Mesenchymal stem cell (in vitro differentiated cells and primary cell): ENCODE measurements around the gene LARP6.

Source experiments
- DNase-seq: peaks from one replicate; pipeline ENCODE4 v3.0.0-alpha.2; 2013
- H2AFZ ChIP-seq: one replicate; pipeline ENCODE4 v1.6.1; 2013; ENCODE audit warnings: low read depth, mild to moderate bottlenecking, control low read depth, inconsistent platforms, low read length, moderate library complexity
- H2AK5ac ChIP-seq: 2 replicates; pipeline ENCODE4 v1.6.1; 2013; ENCODE audit warnings: low read length, moderate library complexity, mild to moderate bottlenecking, inconsistent platforms; ENCODE audit not compliant: severe bottlenecking
- H2BK120ac ChIP-seq: one replicate; pipeline ENCODE4 v1.6.1; 2013; ENCODE audit warnings: low read depth, mild to moderate bottlenecking, inconsistent platforms, low read length, moderate library complexity
- H2BK12ac ChIP-seq, 2 experiments: one replicate each; pipeline ENCODE4 v1.6.1; 2013; ENCODE audit warnings: inconsistent platforms in 2 of 2, low read length in 2 of 2, mild to moderate bottlenecking in 2 of 2, moderate library complexity in 2 of 2, control low read depth in 1 of 2
- H2BK15ac ChIP-seq: one replicate; pipeline ENCODE4 v1.6.1; 2013; ENCODE audit warnings: mild to moderate bottlenecking, low read depth, inconsistent platforms; ENCODE audit not compliant: poor library complexity, severe bottlenecking
- H2BK5ac ChIP-seq: 2 replicates; pipeline ENCODE4 v1.6.1; 2013; ENCODE audit warnings: low read depth, mild to moderate bottlenecking, low read length, control low read depth, inconsistent platforms; ENCODE audit not compliant: poor library complexity, severe bottlenecking
- H3K14ac ChIP-seq, 2 experiments: one replicate each; pipeline ENCODE4 v1.6.1; 2013; ENCODE audit warnings: inconsistent platforms in 2 of 2, low read length in 2 of 2, control low read depth in 1 of 2, mild to moderate bottlenecking in 1 of 2, moderate library complexity in 1 of 2
- H3K18ac ChIP-seq, 2 experiments: one replicate each; pipeline ENCODE4 v1.6.1; 2013; ENCODE audit warnings: inconsistent platforms in 2 of 2, low read length in 2 of 2, control low read depth in 1 of 2, low read depth in 1 of 2, mild to moderate bottlenecking in 1 of 2
- H3K23ac ChIP-seq, 2 experiments: one replicate each; pipeline ENCODE4 v1.6.1; 2013; ENCODE audit warnings: inconsistent platforms in 2 of 2, low read length in 2 of 2, mild to moderate bottlenecking in 2 of 2, moderate library complexity in 2 of 2, control low read depth in 1 of 2
- H3K27ac ChIP-seq: 2 replicates; pipeline ENCODE4 v1.5.1; 2013; ENCODE audit warnings: mild to moderate bottlenecking, moderate library complexity, low read length, control low read depth, inconsistent platforms; ENCODE audit not compliant: poor library complexity, severe bottlenecking
- H3K27me3 ChIP-seq, 2 experiments: 2 replicates each; pipeline versions ENCODE4 v1.6.1 to v1.7.0; 2013; ENCODE audit warnings: low read length in 2 of 2, mild to moderate bottlenecking in 2 of 2, moderate library complexity in 2 of 2, control low read depth in 1 of 2, inconsistent platforms in 1 of 2; ENCODE audit not compliant: control insufficient read depth in 1 of 2, insufficient read depth in 1 of 2
- H3K36me3 ChIP-seq, 2 experiments: 2 replicates each; pipeline versions ENCODE4 v1.6.1 to v1.7.0; 2013; ENCODE audit warnings: low read length in 2 of 2, control low read depth in 1 of 2, inconsistent platforms in 1 of 2, low read depth in 1 of 2, mild to moderate bottlenecking in 1 of 2; ENCODE audit not compliant: insufficient read depth in 2 of 2, control insufficient read depth in 1 of 2
- H3K4ac ChIP-seq, 2 experiments: one replicate each; pipeline ENCODE4 v1.6.1; 2013; ENCODE audit warnings: inconsistent platforms in 2 of 2, low read length in 2 of 2, mild to moderate bottlenecking in 2 of 2, moderate library complexity in 2 of 2, control low read depth in 1 of 2, low read depth in 1 of 2
- H3K4me1 ChIP-seq: 2 replicates; pipeline ENCODE4 v1.6.1; 2013; ENCODE audit warnings: low read depth, low read length, control low read depth; ENCODE audit not compliant: control insufficient read depth, insufficient read depth
- H3K4me2 ChIP-seq: 2 replicates; pipeline ENCODE4 v1.6.1; 2013; ENCODE audit warnings: low read length, mild to moderate bottlenecking, inconsistent platforms; ENCODE audit not compliant: poor library complexity, severe bottlenecking
- H3K4me3 ChIP-seq, 2 experiments: 2 replicates each; pipeline versions ENCODE4 v1.5.1 to v1.7.0; 2013; ENCODE audit warnings: low read length in 2 of 2, mild to moderate bottlenecking in 2 of 2, control low read depth in 1 of 2, low read depth in 1 of 2; ENCODE audit not compliant: insufficient read depth in 1 of 2
- H3K79me1 ChIP-seq: replicated peaks from 2 replicates; pipeline ENCODE4 v1.6.1; 2013; ENCODE audit warnings: mild to moderate bottlenecking, control low read depth, low read length, inconsistent platforms; ENCODE audit not compliant: poor library complexity, severe bottlenecking
- H3K9ac ChIP-seq: 2 replicates; pipeline ENCODE4 v1.7.0; 2013; ENCODE audit warnings: mild to moderate bottlenecking, low read length, moderate library complexity
- H3K9me3 ChIP-seq: 2 replicates; pipeline ENCODE4 v1.7.0; 2013; ENCODE audit warnings: mild to moderate bottlenecking, low read length; ENCODE audit not compliant: control insufficient read depth
- H4K8ac ChIP-seq: one replicate; pipeline ENCODE4 v1.6.1; 2013; ENCODE audit warnings: inconsistent platforms, mild to moderate bottlenecking, low read length, moderate library complexity
- H4K91ac ChIP-seq: one replicate; pipeline ENCODE4 v1.6.1; 2013; ENCODE audit warnings: mild to moderate bottlenecking, low read length, inconsistent platforms
- WGBS: methylation state at CpG from one replicate; pipeline ENCODE4 v1.1.7; 2013; ENCODE audit warnings: mixed read lengths; 5-methylcytosine and 5-hydroxymethylcytosine counted together

LARP6 gene

GRCh38 chr15:70829371-70830166 is 24.4 kb downstream of the LARP6 start:
- no peak overlapping the region for H2BK5ac ChIP-seq
- H3K9me3 ChIP-seq, result no peaks in the 10 kb centered on the region
- peak overlapping the region; percentile 46 for H2AK5ac ChIP-seq
- H3K14ac ChIP-seq, result no peak overlapping the region
- no peak overlapping the region for H3K4me3 ChIP-seq
- no peak overlapping the region for H3K23ac ChIP-seq
- H2BK120ac ChIP-seq, result no peak overlapping the region
- no peak overlapping the region for H4K91ac ChIP-seq
- no peak overlapping the region for H3K4ac ChIP-seq
- peaks cover 29% of the 10 kb centered on the region for H3K4me1 ChIP-seq
- no peak overlapping the region for H2AFZ ChIP-seq
- H4K8ac ChIP-seq, result no peak overlapping the region
- WGBS, result 90% methylated on average over 9 of the region's 9 CpGs
- H3K36me3 ChIP-seq, result peaks cover 12 to 53% of the 10 kb centered on the region in 2 experiments
- no peak overlapping the region for H3K18ac ChIP-seq
- H3K9ac ChIP-seq, result no peak overlapping the region
- H2BK12ac ChIP-seq, result no peak overlapping the region
- DNase-seq, result no peak
- H2BK15ac ChIP-seq, result no peak overlapping the region
- H3K27me3 ChIP-seq, result no peaks in the 10 kb centered on the region
- H3K4me2 ChIP-seq, result no peak overlapping the region
- H3K27ac ChIP-seq, result peak overlapping the region; percentile 84
- H3K79me1 ChIP-seq, result peaks cover 17% of the 10 kb centered on the region

- Histone ChIP-seq H2BK12ac (no peak overlapping the region), H3K27ac (no peak overlapping the region), H2BK120ac (no peak overlapping the region), H3K4me3 (no peak overlapping the region), H3K9me3 (no peaks in the 10 kb centered on the region), H3K27me3 (no peaks in the 10 kb centered on the region), H3K4me1 (peaks cover 20% of the 10 kb centered on the region), H3K23ac (no peak overlapping the region), H3K79me1 (peaks cover 16% of the 10 kb centered on the region), H3K9ac (no peak overlapping the region), H3K36me3 (peaks cover 9 to 35% of the 10 kb centered on the region in 2 experiments), H2BK5ac (no peak overlapping the region), H3K14ac (no peak overlapping the region), H3K4me2 (no peak overlapping the region), H2BK15ac (peak overlapping the region; percentile 63), H4K91ac (no peak overlapping the region), H3K4ac (no peak overlapping the region), H3K18ac (no peak overlapping the region), H2AFZ (no peak overlapping the region), H4K8ac (no peak overlapping the region), H2AK5ac (peak overlapping the region; percentile 92)
- no peak for DNase-seq
- WGBS, result 95% methylated on average over 3 of the region's 6 CpGs
Measured at GRCh38 chr15:70827721-70828120, 26.2 kb downstream of the LARP6 start.

- Histone ChIP-seq H3K27me3 (no peaks in the 10 kb centered on the region), H4K8ac (no peak overlapping the region), H3K4me2 (no peak overlapping the region), H3K27ac (peak overlapping the region; percentile 9), H2BK120ac (no peak overlapping the region), H3K4me3 (no peak overlapping the region), H2BK12ac (peak overlapping the region in 1 of 2 experiments; percentile 45), H3K79me1 (peaks cover 7% of the 10 kb centered on the region), H2AFZ (no peak overlapping the region), H3K9ac (peak overlapping the region; percentile 71), H3K36me3 (peaks cover 0 to 24% of the 10 kb centered on the region in 2 experiments), H2AK5ac (no peak overlapping the region), H2BK15ac (no peak overlapping the region), H3K4ac (no peak overlapping the region), H3K18ac (peak overlapping the region in 1 of 2 experiments; percentile 18), H2BK5ac (no peak overlapping the region), H3K4me1 (peaks cover 17% of the 10 kb centered on the region), H3K23ac (no peak overlapping the region), H4K91ac (no peak overlapping the region), H3K14ac (no peak overlapping the region), H3K9me3 (no peaks in the 10 kb centered on the region)
- peak; percentile 58 for DNase-seq
- 8% methylated on average over 1 of the region's 3 CpGs for WGBS
Measured at GRCh38 chr15:70826634-70827033, 27.3 kb downstream of the LARP6 start.

DNA sequence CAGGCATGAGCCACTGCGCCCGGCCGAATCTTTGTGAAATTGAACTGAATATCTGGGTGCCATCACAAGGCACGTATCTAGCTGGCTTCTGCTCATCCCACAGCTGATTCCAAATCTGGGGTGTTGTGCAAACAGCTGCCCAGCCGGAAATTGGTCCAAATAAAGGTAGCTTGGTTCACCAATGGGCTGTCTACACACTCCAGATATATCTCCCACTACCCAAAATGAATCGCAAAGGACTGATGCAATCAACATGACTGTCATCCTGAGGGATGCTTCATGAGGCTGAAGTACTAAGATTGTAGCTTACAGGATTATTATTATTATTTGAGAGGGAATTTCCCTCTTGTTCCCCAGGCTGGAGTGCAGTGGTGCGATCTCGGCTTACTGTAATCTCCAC is 28.1 kb downstream of the LARP6 start:
- Histone ChIP-seq H2AFZ (no peak overlapping the region), H3K4me1 (peaks cover 11% of the 10 kb centered on the region)
- DNase-seq, result no peak

More for the DNA sequence above, 28.1 kb downstream of the LARP6 start:
- WGBS, result 96% methylated on average over 8 of the region's 8 CpGs
- Histone ChIP-seq H2AK5ac (peak overlapping the region; percentile 74), H3K27me3 (no peaks in the 10 kb centered on the region), H3K4me3 (no peak overlapping the region), H3K9ac (peak overlapping the region; percentile 71), H2BK12ac (peak overlapping the region in 1 of 2 experiments; percentile 31), H2BK120ac (no peak overlapping the region), H3K79me1 (peaks cover 4% of the 10 kb centered on the region), H2BK5ac (no peak overlapping the region), H3K9me3 (no peaks in the 10 kb centered on the region), H3K14ac (no peak overlapping the region), H3K4ac (no peak overlapping the region), H3K18ac (no peak overlapping the region), H3K23ac (no peak overlapping the region), H4K8ac (no peak overlapping the region), H3K4me2 (no peak overlapping the region), H2BK15ac (no peak overlapping the region), H3K27ac (no peak overlapping the region), H4K91ac (no peak overlapping the region), H3K36me3 (peaks cover 0 to 16% of the 10 kb centered on the region in 2 experiments)
